ENCODE data around the gene PKN1. TPM values are rescaled to one million over a fixed set of nuclear protein-coding genes. Genes with fewer than 3 reads are reported as not detected.

PKN1 gene
- total and polyA plus RNA-seq, 2 experiments from 2014 or later = 47.2 to 128 TPM

- H4K20me1 ChIP-seq (ENCODE audit: insufficient read depth) = no peaks in the 10 kb centered on the region
- H3K9me2 ChIP-seq (ENCODE audit: insufficient read depth) = no peaks in the 10 kb centered on the region
- H3K27ac ChIP-seq = no peak overlapping the region
- no peaks in the 10 kb centered on the region for H3K36me3 ChIP-seq (ENCODE audit: low read depth)
- peaks cover 14% of the 10 kb centered on the region for H3F3A ChIP-seq (ENCODE audit: insufficient read depth)
- H3K9ac ChIP-seq = no peak overlapping the region
- no peak overlapping the region for H3K4me2 ChIP-seq (ENCODE audit: unreplicated experiment)
- TF ChIP-seq EZH2 (IDR thresholded peaks at IDR 0.05; ENCODE audit: insufficient read depth, poor library complexity, severe bottlenecking) (no peak), EZH2phosphoT487 (IDR thresholded peaks at IDR 0.05; ENCODE audit: insufficient read depth, low read depth) (no peak)
- WGBS, 2 experiments (ENCODE audit: low coverage in 1 of 2, low lambda C conversion rate in 2 of 2, missing lambda C conversion rate in 2 of 2) = 78 to 90% methylated on average over 3 of the region's 3 CpGs
- in situ Hi-C loops (cut with MboI) = no loop called here
- no peak overlapping the region for H3K4me3 ChIP-seq
- peaks cover 21% of the 10 kb centered on the region for H3K79me2 ChIP-seq (ENCODE audit: insufficient read depth)
- no peaks in the 10 kb centered on the region for H3K27me3 ChIP-seq (replicated peaks; ENCODE audit: insufficient read depth)
- H3K4me1 ChIP-seq (ENCODE audit: insufficient read depth) = peaks cover 17% of the 10 kb centered on the region
- no peaks in the 10 kb centered on the region for H3K9me3 ChIP-seq (ENCODE audit: low read depth)
- no peak for DNase-seq
- H2AFZ ChIP-seq = no peak overlapping the region
These were observed 2.4 kb upstream of the PKN1 start for GRCh38 chr19:14430712-14431111.

DNA sequence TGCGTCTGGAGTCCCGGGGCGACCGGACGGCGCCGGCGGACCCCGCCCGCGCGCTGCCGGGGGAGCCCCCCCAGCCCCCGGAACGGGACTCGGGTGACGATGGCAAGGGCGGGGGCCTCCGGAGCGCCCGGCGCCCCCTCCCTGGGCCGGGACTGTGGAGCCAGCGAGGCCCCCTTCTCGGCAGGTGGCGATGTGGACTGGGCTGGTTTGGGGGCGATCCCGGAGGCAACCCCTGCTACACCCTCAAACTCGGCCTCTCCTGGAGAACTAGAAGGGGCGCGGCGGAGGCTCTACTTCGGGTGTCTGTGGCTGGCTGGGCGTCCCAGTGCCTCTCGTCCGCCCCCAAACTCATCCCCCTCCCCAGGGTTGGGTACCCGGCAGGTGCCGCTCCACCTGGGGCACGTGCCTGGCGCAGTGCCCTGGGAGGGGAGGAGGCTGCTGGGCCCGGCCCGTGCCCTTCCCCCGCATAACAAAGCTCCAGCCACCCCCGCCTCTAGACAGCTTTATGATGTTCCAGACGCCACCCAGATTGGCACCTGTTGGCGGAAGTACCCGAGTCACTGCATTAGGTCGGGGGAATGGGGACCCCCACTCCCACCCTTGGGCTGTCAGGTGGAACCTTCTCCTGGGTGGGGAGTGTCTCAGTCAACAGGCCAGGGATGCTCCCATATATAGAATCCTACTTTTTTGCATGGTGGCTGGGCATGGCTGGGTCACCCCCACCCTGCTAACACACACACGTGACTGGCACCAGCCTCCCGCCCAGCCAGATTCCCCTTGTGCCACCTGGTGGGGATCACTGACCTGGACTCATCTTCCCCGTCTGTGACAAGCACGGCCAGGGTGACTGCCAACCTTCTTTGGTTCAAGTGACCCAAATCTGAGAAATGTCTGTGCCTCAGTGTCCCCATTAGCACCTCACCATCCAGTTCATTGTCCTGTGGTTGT is 722 bp downstream of the PKN1 start:
- TF ChIP-seq EZH2 (IDR thresholded peaks at IDR 0.05; ENCODE audit: insufficient read depth, poor library complexity, severe bottlenecking) (no peak), EZH2phosphoT487 (IDR thresholded peaks at IDR 0.05; ENCODE audit: insufficient read depth, low read depth) (no peak)
- 4 to 8% methylated on average over 23 to 27 of the region's 52 CpGs for WGBS, 2 experiments (ENCODE audit: low coverage in 1 of 2, low lambda C conversion rate in 2 of 2, missing lambda C conversion rate in 2 of 2)
- Histone ChIP-seq H3K9me2 (ENCODE audit: insufficient read depth) (no peaks in the 10 kb centered on the region), H3K9ac (peak overlapping the region; percentile 90), H3K27me3 (replicated peaks; ENCODE audit: insufficient read depth) (no peaks in the 10 kb centered on the region), H3K36me3 (ENCODE audit: low read depth) (no peaks in the 10 kb centered on the region), H3K4me1 (ENCODE audit: insufficient read depth) (peaks cover 14% of the 10 kb centered on the region), H3F3A (ENCODE audit: insufficient read depth) (peaks cover 16% of the 10 kb centered on the region), H3K79me2 (ENCODE audit: insufficient read depth) (peaks cover 52% of the 10 kb centered on the region), H3K4me2 (ENCODE audit: unreplicated experiment) (peak overlapping the region; percentile 72), H3K4me3 (peak overlapping the region; percentile 82), H3K27ac (peak overlapping the region; percentile 75), H4K20me1 (ENCODE audit: insufficient read depth) (no peaks in the 10 kb centered on the region), H3K9me3 (ENCODE audit: low read depth) (no peaks in the 10 kb centered on the region), H2AFZ (peak overlapping the region; percentile 79)
- DNase-seq = peak; percentile 43
- in situ Hi-C loops (cut with MboI) = no loop called here

- in situ Hi-C loops (cut with MboI) = no loop called here
- Histone ChIP-seq H3F3A (ENCODE audit: insufficient read depth) (peaks cover 16% of the 10 kb centered on the region), H3K9ac (peak overlapping the region; percentile 90), H2AFZ (peak overlapping the region; percentile 73), H3K4me3 (peak overlapping the region; percentile 82), H4K20me1 (ENCODE audit: insufficient read depth) (no peaks in the 10 kb centered on the region), H3K9me2 (ENCODE audit: insufficient read depth) (no peaks in the 10 kb centered on the region), H3K4me1 (ENCODE audit: insufficient read depth) (peaks cover 14% of the 10 kb centered on the region), H3K36me3 (ENCODE audit: low read depth) (no peaks in the 10 kb centered on the region), H3K27me3 (replicated peaks; ENCODE audit: insufficient read depth) (no peaks in the 10 kb centered on the region), H3K79me2 (ENCODE audit: insufficient read depth) (peaks cover 62% of the 10 kb centered on the region), H3K4me2 (ENCODE audit: unreplicated experiment) (peak overlapping the region; percentile 72), H3K9me3 (ENCODE audit: low read depth) (no peaks in the 10 kb centered on the region), H3K27ac (peak overlapping the region; percentile 75)
- WGBS, 2 experiments (ENCODE audit: low coverage in 1 of 2, low lambda C conversion rate in 2 of 2, missing lambda C conversion rate in 2 of 2) = 28 to 29% methylated on average over 16 to 23 of the region's 23 CpGs
- TF ChIP-seq EZH2 (IDR thresholded peaks at IDR 0.05; ENCODE audit: insufficient read depth, poor library complexity, severe bottlenecking) (no peak), EZH2phosphoT487 (IDR thresholded peaks at IDR 0.05; ENCODE audit: insufficient read depth, low read depth) (no peak)
- peak; percentile 92 for DNase-seq
These were observed 1.6 kb downstream of the PKN1 start for GRCh38 chr19:14434543-14435319.

- in situ Hi-C loops (cut with MboI) = no loop called here
- no peaks in the 10 kb centered on the region for H3K27me3 ChIP-seq (replicated peaks; ENCODE audit: insufficient read depth)
- peaks cover 69% of the 10 kb centered on the region for H3K79me2 ChIP-seq (ENCODE audit: insufficient read depth)
- H2AFZ ChIP-seq = peak overlapping the region; percentile 73; the same call in 1 of the 2 replicates
- H3K27ac ChIP-seq = peak overlapping the region; percentile 75
- H3K4me3 ChIP-seq = peak overlapping the region; percentile 82
- WGBS, 2 experiments (ENCODE audit: low coverage in 1 of 2, low lambda C conversion rate in 2 of 2, missing lambda C conversion rate in 2 of 2) = 58% methylated on average over 17 of the region's 17 CpGs
- TF ChIP-seq EZH2 (IDR thresholded peaks at IDR 0.05; ENCODE audit: insufficient read depth, poor library complexity, severe bottlenecking) = no peak
- TF ChIP-seq EZH2phosphoT487 (IDR thresholded peaks at IDR 0.05; ENCODE audit: insufficient read depth, low read depth) = no peak
- DNase-seq = no peak
- no peak overlapping the region for H3K9ac ChIP-seq
- peaks cover 14% of the 10 kb centered on the region for H3K4me1 ChIP-seq (ENCODE audit: insufficient read depth)
- H3F3A ChIP-seq (ENCODE audit: insufficient read depth) = peaks cover 16% of the 10 kb centered on the region
- H3K36me3 ChIP-seq (ENCODE audit: low read depth) = no peaks in the 10 kb centered on the region
- H3K9me2 ChIP-seq (ENCODE audit: insufficient read depth) = no peaks in the 10 kb centered on the region
- H3K4me2 ChIP-seq (ENCODE audit: unreplicated experiment) = peak overlapping the region; percentile 72
- no peaks in the 10 kb centered on the region for H3K9me3 ChIP-seq (ENCODE audit: low read depth)
- H4K20me1 ChIP-seq (ENCODE audit: insufficient read depth) = no peaks in the 10 kb centered on the region
These were observed 2.4 kb downstream of the PKN1 start for GRCh38 chr19:14435320-14436050.

Measured in GM23248 (cell line).